GM12878 (cell line): ENCODE data around the gene NIPA2.

Experiments used
- CTCF ChIP-seq, 3 experiments: IDR thresholded peaks in 2 of 3; conservative IDR thresholded peaks in 1 of 3; 2 replicates each; pipeline ENCODE4 v1.5.1; 2011; ENCODE audit warnings: low read depth in 3 of 3, low read length in 3 of 3, mild to moderate bottlenecking in 3 of 3, control low read depth in 2 of 3, moderate library complexity in 2 of 3, inconsistent platforms in 1 of 3, mixed read lengths in 1 of 3; ENCODE audit not compliant: control insufficient read depth in 2 of 3, insufficient read depth in 1 of 3; ENCODE audit errors: extremely low read depth in 1 of 3
- EP300 ChIP-seq, 2 experiments: fragments of 150-350 bp in 1 of 2; IDR thresholded peaks; 2 replicates each; pipeline ENCODE4 v1.6.1; 2011 to 2012; ENCODE audit warnings: low read depth in 2 of 2, low read length in 2 of 2, borderline replicate concordance in 1 of 2, improper control_type of control experiment in 1 of 2, inconsistent platforms in 1 of 2; ENCODE audit not compliant: control insufficient read depth in 1 of 2
- EZH2 ChIP-seq: IDR thresholded peaks from 2 replicates; pipeline ENCODE4 v1.6.1; 2012; ENCODE audit warnings: low read depth, mild to moderate bottlenecking, control low read depth, inconsistent platforms, low read length, borderline replicate concordance; ENCODE audit not compliant: control insufficient read depth
- FOS ChIP-seq: IDR thresholded peaks from 3 replicates; pipeline ENCODE4 v1.6.1; 2011; ENCODE audit warnings: borderline replicate concordance; ENCODE audit not compliant: insufficient read length; ENCODE audit errors: extremely low read depth
- HDAC2 ChIP-seq: fragments of 200-600 bp; sonication (generic); IDR thresholded peaks from 2 replicates; pipeline ENCODE4 v1.6.1; 2017
- HDAC6 ChIP-seq: fragments of 200-600 bp; sonication (generic); IDR thresholded peaks from one replicate; pipeline ENCODE4 v1.8.0; 2017; ENCODE audit warnings: antibody characterized with exemption; ENCODE audit not compliant: unreplicated experiment
- HDGF ChIP-seq: fragments of 450-650 bp; IDR thresholded peaks from 2 replicates; pipeline ENCODE4 v1.6.1; 2016; ENCODE audit warnings: antibody characterized with exemption
- RCOR1 ChIP-seq: conservative IDR thresholded peaks from 2 replicates; pipeline ENCODE4 v1.6.1; 2012; ENCODE audit warnings: low read depth, low read length, improper control_type of control experiment
- SP1 ChIP-seq: IDR thresholded peaks from one replicate; pipeline ENCODE4 v1.6.1; 2011; ENCODE audit warnings: low read depth, low read length

GRCh38 chr15:22831473-22831872 is 7.0 kb upstream of the NIPA2 start:
- TF ChIP-seq CTCF (IDR thresholded peaks at IDR 0.05 in 2 of 3, conservative IDR thresholded peaks at IDR 0.05 in 1 of 3; ENCODE audit: control insufficient read depth in 2 of 3, extremely low read depth in 1 of 3, insufficient read depth in 1 of 3, low read depth in 3 of 3, low read length in 3 of 3) (no peak), SP1 (no peak), EZH2 (no peak), HDGF (no peak), FOS (no peak), EP300 (IDR thresholded peaks at IDR 0.05; ENCODE audit: borderline replicate concordance in 1 of 2, control insufficient read depth in 1 of 2, low read depth in 2 of 2, low read length in 2 of 2) (no peak), RCOR1 (no peak), HDAC6 (no peak), HDAC2 (no peak)
